Spleen (tissue), 7 donors: Measurements from ENCODE around the gene GLTP.

Experiments used
- POLR2A ChIP-seq, 3 donors: fragments of 450-650 bp; IDR thresholded peaks; one replicate each; pipeline ENCODE4 v1.5.1; 2017; ENCODE audit warnings: antibody characterized with exemption in 3 of 3, mild to moderate bottlenecking in 1 of 3
- TF ChIP-seq, protein P1 (sequence below), 11 experiments: fragments of 200-600 bp in 7 of 11; fragments of 450-650 bp in 4 of 11; sonication (generic) in 4 of 11; IDR thresholded peaks in 8 of 11; conservative IDR thresholded peaks in 3 of 11; 1 replicate in 7 of 11; 2 replicates in 4 of 11; pipeline versions ENCODE4 v1.4.0 to v1.8.0; 2016 to 2021; ENCODE audit warnings: antibody characterized with exemption in 11 of 11, inconsistent platforms in 4 of 11, mild to moderate bottlenecking in 1 of 11
- donor health status: DM: no; HTN: no; CAD: no; lungs with moderate emphysema.
- donor health status: DM: no; HTN: no; CAD: no.
- donor health status: DM: no; HTN: no; CAD: no.

DNA sequence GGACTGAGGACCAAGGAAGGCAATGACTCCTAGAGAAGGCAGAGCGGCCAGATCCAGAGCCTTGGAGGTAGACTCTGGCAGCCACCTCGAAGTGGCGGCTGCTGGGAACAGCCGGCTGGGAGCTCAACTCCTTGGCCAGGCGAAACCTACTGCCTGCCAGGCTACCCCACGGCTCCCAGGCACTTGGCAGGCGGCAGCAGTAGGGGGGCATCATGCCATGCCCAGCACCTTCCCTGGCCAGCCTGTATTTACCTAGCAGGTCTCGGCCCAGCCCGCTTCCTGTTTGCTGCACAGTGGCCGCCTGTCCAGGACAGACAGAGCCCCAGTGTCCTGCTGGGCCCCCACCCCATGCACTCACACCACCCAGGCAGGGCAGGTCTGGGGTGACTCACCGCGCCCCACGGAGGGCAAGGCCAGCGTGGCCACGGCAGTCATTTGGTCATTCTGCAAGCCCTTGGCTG is 57.4 kb downstream of the GLTP start:
- TF ChIP-seq, protein P1, sequence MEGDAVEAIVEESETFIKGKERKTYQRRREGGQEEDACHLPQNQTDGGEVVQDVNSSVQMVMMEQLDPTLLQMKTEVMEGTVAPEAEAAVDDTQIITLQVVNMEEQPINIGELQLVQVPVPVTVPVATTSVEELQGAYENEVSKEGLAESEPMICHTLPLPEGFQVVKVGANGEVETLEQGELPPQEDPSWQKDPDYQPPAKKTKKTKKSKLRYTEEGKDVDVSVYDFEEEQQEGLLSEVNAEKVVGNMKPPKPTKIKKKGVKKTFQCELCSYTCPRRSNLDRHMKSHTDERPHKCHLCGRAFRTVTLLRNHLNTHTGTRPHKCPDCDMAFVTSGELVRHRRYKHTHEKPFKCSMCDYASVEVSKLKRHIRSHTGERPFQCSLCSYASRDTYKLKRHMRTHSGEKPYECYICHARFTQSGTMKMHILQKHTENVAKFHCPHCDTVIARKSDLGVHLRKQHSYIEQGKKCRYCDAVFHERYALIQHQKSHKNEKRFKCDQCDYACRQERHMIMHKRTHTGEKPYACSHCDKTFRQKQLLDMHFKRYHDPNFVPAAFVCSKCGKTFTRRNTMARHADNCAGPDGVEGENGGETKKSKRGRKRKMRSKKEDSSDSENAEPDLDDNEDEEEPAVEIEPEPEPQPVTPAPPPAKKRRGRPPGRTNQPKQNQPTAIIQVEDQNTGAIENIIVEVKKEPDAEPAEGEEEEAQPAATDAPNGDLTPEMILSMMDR (IDR thresholded peaks at IDR 0.05 in 8 of 11, conservative IDR thresholded peaks at IDR 0.05 in 3 of 11), result no peak
- no peak for TF ChIP-seq POLR2A (IDR thresholded peaks at IDR 0.05)
